T47D (cell line): Measurements from ENCODE around the gene AMT.
A peak's percentile ranks its signal among the peaks of the same experiment; 100 is the strongest.
"Not testable (repeated sequence)": the region's sequence is repeated elsewhere in the genome, so short reads cannot be mapped to it uniquely, and the experiment has no call there.

ENCODE experiments used
- DNase-seq, 2 experiments: peaks; one replicate each; pipeline versions ENCODE4 v3.0.0 to v3.0.0-alpha.2; 2011 to 2012; ENCODE audit warnings: low read depth in 1 of 2, low spot score in 1 of 2
- JUND ChIP-seq: IDR thresholded peaks from 2 replicates; pipeline ENCODE4 v1.6.1; 2012; ENCODE audit warnings: low read depth
- in situ Hi-C: cut with HindIII; loops from 2 replicates; pipeline ENCODE4 v1.10.0; 2016; ENCODE audit warnings: low sequenced_read_pairs, low pct_unique_long_range_greater_than_20kb

The AMT gene

GRCh38 chr3:49415931-49416601 is 6.2 kb downstream of the AMT start:
- in situ Hi-C loops, result no loop called here
- DNase-seq, result no peak
- no peak for TF ChIP-seq JUND

GRCh38 chr3:49414753-49415152 is 7.5 kb downstream of the AMT start:
- no peak for DNase-seq
- in situ Hi-C loops, result no loop called here
- no peak for TF ChIP-seq JUND

GRCh38 chr3:49413338-49413734 is 8.9 kb downstream of the AMT start:
- in situ Hi-C loops, result no loop called here
- no peak for DNase-seq
- TF ChIP-seq JUND, result no peak

- in situ Hi-C loops, result no loop called here
- no peak for DNase-seq
- TF ChIP-seq JUND, result no peak
Observed at GRCh38 chr3:49412632-49413337, 9.5 kb downstream of the AMT start.

GRCh38 chr3:49411968-49412631 is 10.2 kb downstream of the AMT start, which contains the start of the genes RHOA and TCTA:
Gene RHOA (minus strand): TSS chr3:49411976. CDS start chr3:49375589, 36,387 bp downstream.
Gene TCTA (plus strand): TSS chr3:49412423. CDS start chr3:49412427, 4 bp downstream.
- in situ Hi-C loops, result no loop called here
- DNase-seq, result peak; percentile 98 to 99
- no peak for TF ChIP-seq JUND

GRCh38 chr3:49411535-49411967 is 10.7 kb downstream of the AMT start:
- no peak for DNase-seq
- in situ Hi-C loops, result no loop called here
- no peak for TF ChIP-seq JUND

- peak in 1 of 2 experiments; percentile 35 for DNase-seq
- no peak for TF ChIP-seq JUND
- in situ Hi-C loops, result no loop called here
Observed at GRCh38 chr3:49410846-49411534, 11.3 kb downstream of the AMT start.

GRCh38 chr3:49410066-49410845 is 12.0 kb downstream of the AMT start:
- TF ChIP-seq JUND, result no peak
- no peak for DNase-seq
- in situ Hi-C loops, result no loop called here

- TF ChIP-seq JUND, result no peak
- in situ Hi-C loops, result no loop called here
- DNase-seq, result no peak
Observed at GRCh38 chr3:49406571-49407565, 15.4 kb downstream of the AMT start.

GRCh38 chr3:49405570-49405969 is 16.7 kb downstream of the AMT start:
- in situ Hi-C loops, DNase-seq: not testable (repeated sequence)

- TF ChIP-seq JUND, result no peak
- in situ Hi-C loops, result no loop called here
- no peak for DNase-seq
Observed at GRCh38 chr3:49403891-49404290, 18.4 kb downstream of the AMT start.
